ENCODE measurements around the gene PLA2G3.

PLA2G3 gene

GRCh38 chr22:31143038-31143437 is 2.7 kb upstream of the PLA2G3 start:
- no peaks in the 10 kb centered on the region for H3F3A ChIP-seq (ENCODE audit: insufficient read depth)
- no peaks in the 10 kb centered on the region for H3K36me3 ChIP-seq (ENCODE audit: low read length)
- H3K27me3 ChIP-seq (ENCODE audit: low read length): no peaks in the 10 kb centered on the region
- H4K20me1 ChIP-seq (ENCODE audit: low read depth, low read length): no peaks in the 10 kb centered on the region
- H3K9ac ChIP-seq (ENCODE audit: low read length): no peak overlapping the region
- H3K9me2 ChIP-seq (replicated peaks; ENCODE audit: insufficient read depth, low read length): no peaks in the 10 kb centered on the region
- H3K9me3 ChIP-seq (ENCODE audit: insufficient read depth, low read length): no peaks in the 10 kb centered on the region
- H3K4me2 ChIP-seq (ENCODE audit: low read depth, low read length, poor library complexity, severe bottlenecking): no peak overlapping the region
- H3K27ac ChIP-seq (ENCODE audit: low read depth, low read length): no peak overlapping the region
- no peaks in the 10 kb centered on the region for H3K79me2 ChIP-seq (ENCODE audit: insufficient read depth, low read length)
- H3K4me3 ChIP-seq (ENCODE audit: insufficient read depth, low read length, poor library complexity, severe bottlenecking): no peak overlapping the region
- no peak for TF ChIP-seq CTCF (IDR thresholded peaks at IDR 0.05; ENCODE audit: insufficient read depth, low read length, poor library complexity, severe bottlenecking)
- no peak for TF ChIP-seq EZH2phosphoT487 (conservative IDR thresholded peaks at IDR 0.05; ENCODE audit: low read length)
- no peak overlapping the region for H2AFZ ChIP-seq (ENCODE audit: low read depth, low read length, severe bottlenecking)

- TF ChIP-seq EZH2phosphoT487 (conservative IDR thresholded peaks at IDR 0.05; ENCODE audit: low read length): no peak
- TF ChIP-seq CTCF (IDR thresholded peaks at IDR 0.05; ENCODE audit: insufficient read depth, low read length, poor library complexity, severe bottlenecking): no peak
- Histone ChIP-seq H3K4me2 (ENCODE audit: low read depth, low read length, poor library complexity, severe bottlenecking) (no peak overlapping the region), H3K9me2 (replicated peaks; ENCODE audit: insufficient read depth, low read length) (no peaks in the 10 kb centered on the region)
These were observed 2.0 kb upstream of the PLA2G3 start for GRCh38 chr22:31142285-31142684.

GRCh38 chr22:31141551-31141950 is 1.2 kb upstream of the PLA2G3 start:
- no peaks in the 10 kb centered on the region for H4K20me1 ChIP-seq (ENCODE audit: low read depth, low read length)
- no peaks in the 10 kb centered on the region for H3F3A ChIP-seq (ENCODE audit: insufficient read depth)
- no peaks in the 10 kb centered on the region for H3K9me3 ChIP-seq (ENCODE audit: insufficient read depth, low read length)
- TF ChIP-seq CTCF (IDR thresholded peaks at IDR 0.05; ENCODE audit: insufficient read depth, low read length, poor library complexity, severe bottlenecking) (no peak), EZH2phosphoT487 (conservative IDR thresholded peaks at IDR 0.05; ENCODE audit: low read length) (no peak)
- no peak overlapping the region for H3K4me2 ChIP-seq (ENCODE audit: low read depth, low read length, poor library complexity, severe bottlenecking)
- H3K27me3 ChIP-seq (ENCODE audit: low read length): no peaks in the 10 kb centered on the region
- no peak overlapping the region for H3K27ac ChIP-seq (ENCODE audit: low read depth, low read length)
- no peaks in the 10 kb centered on the region for H3K79me2 ChIP-seq (ENCODE audit: insufficient read depth, low read length)
- no peak overlapping the region for H3K4me3 ChIP-seq (ENCODE audit: insufficient read depth, low read length, poor library complexity, severe bottlenecking)
- no peak overlapping the region for H3K9ac ChIP-seq (ENCODE audit: low read length)
- no peaks in the 10 kb centered on the region for H3K36me3 ChIP-seq (ENCODE audit: low read length)
- H2AFZ ChIP-seq (ENCODE audit: low read depth, low read length, severe bottlenecking): no peak overlapping the region
- no peaks in the 10 kb centered on the region for H3K9me2 ChIP-seq (replicated peaks; ENCODE audit: insufficient read depth, low read length)

More at GRCh38 chr22:31142285-31142684, 2.0 kb upstream of the PLA2G3 start:
- Histone ChIP-seq H3K9ac (ENCODE audit: low read length) (no peak overlapping the region), H3F3A (ENCODE audit: insufficient read depth) (no peaks in the 10 kb centered on the region), H3K4me3 (ENCODE audit: insufficient read depth, low read length, poor library complexity, severe bottlenecking) (no peak overlapping the region), H2AFZ (ENCODE audit: low read depth, low read length, severe bottlenecking) (no peak overlapping the region), H4K20me1 (ENCODE audit: low read depth, low read length) (no peaks in the 10 kb centered on the region), H3K27me3 (ENCODE audit: low read length) (no peaks in the 10 kb centered on the region), H3K36me3 (ENCODE audit: low read length) (no peaks in the 10 kb centered on the region), H3K27ac (ENCODE audit: low read depth, low read length) (no peak overlapping the region), H3K9me3 (ENCODE audit: insufficient read depth, low read length) (no peaks in the 10 kb centered on the region), H3K79me2 (ENCODE audit: insufficient read depth, low read length) (no peaks in the 10 kb centered on the region)
